Measurements from ENCODE around the gene PMM2. TPM values are rescaled to one million over a fixed set of nuclear protein-coding genes. Genes with fewer than 3 reads are reported as not detected.

The PMM2 gene
- total and polyA plus RNA-seq, 2 experiments from 2014 or later: 28.4 to 31.3 TPM

DNA sequence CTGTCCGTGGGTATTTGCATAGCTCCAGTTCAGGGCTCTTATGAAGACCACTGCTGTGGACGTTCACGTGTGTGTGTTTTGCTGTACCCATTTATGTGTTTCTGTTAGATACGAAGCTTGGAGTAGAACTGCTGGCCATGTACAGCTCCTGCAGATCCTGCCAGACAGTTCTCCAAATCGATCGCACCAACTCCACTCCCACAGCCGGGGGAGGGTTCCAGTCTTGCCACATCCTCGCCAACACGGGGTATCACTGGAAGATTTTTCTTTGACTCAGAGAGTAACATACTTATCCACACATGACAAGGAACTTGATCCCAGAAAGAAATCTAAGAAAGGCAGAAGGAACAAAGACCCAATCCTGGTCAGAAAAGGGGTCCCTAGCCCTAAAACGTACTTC is 37.6 kb upstream of the PMM2 start:
- DNase-seq (ENCODE audit: low spot score): no peak
- no peaks in the 10 kb centered on the region for H3K36me3 ChIP-seq (replicated peaks; ENCODE audit: insufficient read depth, low read depth)
- H3K4me1 ChIP-seq (ENCODE audit: insufficient read depth): no peaks in the 10 kb centered on the region
- H3K4me2 ChIP-seq: no peak overlapping the region
- no peak overlapping the region for H3K4me3 ChIP-seq
- no peaks in the 10 kb centered on the region for H3K9me2 ChIP-seq (replicated peaks; ENCODE audit: insufficient read depth)
- no peaks in the 10 kb centered on the region for H4K20me1 ChIP-seq (ENCODE audit: insufficient read depth, poor library complexity, severe bottlenecking)
- H3K9me3 ChIP-seq (ENCODE audit: low read depth): no peaks in the 10 kb centered on the region
- H3K27ac ChIP-seq: no peak overlapping the region
- no peak overlapping the region for H2AFZ ChIP-seq
- H3K79me2 ChIP-seq: no peaks in the 10 kb centered on the region
- WGBS (ENCODE audit: low lambda C conversion rate, missing lambda C conversion rate): 94% methylated on average over 10 of the region's 10 CpGs
- H3K27me3 ChIP-seq: no peaks in the 10 kb centered on the region
- TF ChIP-seq, protein P1, sequence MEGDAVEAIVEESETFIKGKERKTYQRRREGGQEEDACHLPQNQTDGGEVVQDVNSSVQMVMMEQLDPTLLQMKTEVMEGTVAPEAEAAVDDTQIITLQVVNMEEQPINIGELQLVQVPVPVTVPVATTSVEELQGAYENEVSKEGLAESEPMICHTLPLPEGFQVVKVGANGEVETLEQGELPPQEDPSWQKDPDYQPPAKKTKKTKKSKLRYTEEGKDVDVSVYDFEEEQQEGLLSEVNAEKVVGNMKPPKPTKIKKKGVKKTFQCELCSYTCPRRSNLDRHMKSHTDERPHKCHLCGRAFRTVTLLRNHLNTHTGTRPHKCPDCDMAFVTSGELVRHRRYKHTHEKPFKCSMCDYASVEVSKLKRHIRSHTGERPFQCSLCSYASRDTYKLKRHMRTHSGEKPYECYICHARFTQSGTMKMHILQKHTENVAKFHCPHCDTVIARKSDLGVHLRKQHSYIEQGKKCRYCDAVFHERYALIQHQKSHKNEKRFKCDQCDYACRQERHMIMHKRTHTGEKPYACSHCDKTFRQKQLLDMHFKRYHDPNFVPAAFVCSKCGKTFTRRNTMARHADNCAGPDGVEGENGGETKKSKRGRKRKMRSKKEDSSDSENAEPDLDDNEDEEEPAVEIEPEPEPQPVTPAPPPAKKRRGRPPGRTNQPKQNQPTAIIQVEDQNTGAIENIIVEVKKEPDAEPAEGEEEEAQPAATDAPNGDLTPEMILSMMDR (IDR thresholded peaks at IDR 0.05; ENCODE audit: poor library complexity): no peak
- TF ChIP-seq EZH2phosphoT487 (IDR thresholded peaks at IDR 0.05; ENCODE audit: low read depth, severe bottlenecking, unreplicated experiment) (no peak), EZH2 (IDR thresholded peaks at IDR 0.05; ENCODE audit: borderline replicate concordance) (no peak)

DNA sequence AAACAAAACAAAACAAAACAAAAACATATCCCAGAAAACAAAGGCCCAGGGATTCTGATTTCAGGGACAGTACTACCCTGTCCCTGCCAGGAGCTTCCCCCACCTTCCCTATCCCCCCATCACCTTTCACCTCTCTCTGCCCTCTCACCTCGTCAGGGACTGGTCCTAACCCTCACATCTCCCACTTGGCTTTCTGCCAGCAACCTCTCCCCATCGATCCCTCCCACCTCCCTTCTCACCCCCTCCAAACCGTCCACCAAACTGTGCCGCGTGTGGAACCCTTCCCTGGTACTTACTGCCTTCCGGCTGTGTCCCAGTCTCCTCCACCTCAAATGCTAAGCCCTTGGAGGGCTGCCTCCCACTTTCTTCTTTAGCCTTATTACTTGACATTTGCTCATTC is 36.6 kb upstream of the PMM2 start:
- Histone ChIP-seq H4K20me1 (ENCODE audit: insufficient read depth, poor library complexity, severe bottlenecking) (no peaks in the 10 kb centered on the region), H3K4me1 (ENCODE audit: insufficient read depth) (no peaks in the 10 kb centered on the region), H3K9me2 (replicated peaks; ENCODE audit: insufficient read depth) (no peaks in the 10 kb centered on the region), H3K9me3 (ENCODE audit: low read depth) (no peaks in the 10 kb centered on the region), H3K36me3 (replicated peaks; ENCODE audit: insufficient read depth, low read depth) (no peaks in the 10 kb centered on the region), H3K27ac (no peak overlapping the region), H3K79me2 (no peaks in the 10 kb centered on the region), H3K4me3 (no peak overlapping the region), H2AFZ (no peak overlapping the region), H3K27me3 (no peaks in the 10 kb centered on the region), H3K4me2 (no peak overlapping the region)
- no peak for TF ChIP-seq EZH2 (IDR thresholded peaks at IDR 0.05; ENCODE audit: borderline replicate concordance)
- TF ChIP-seq, protein P1 (IDR thresholded peaks at IDR 0.05; ENCODE audit: poor library complexity): no peak
- TF ChIP-seq EZH2phosphoT487 (IDR thresholded peaks at IDR 0.05; ENCODE audit: low read depth, severe bottlenecking, unreplicated experiment): no peak
- 83% methylated on average over 6 of the region's 6 CpGs for WGBS (ENCODE audit: low lambda C conversion rate, missing lambda C conversion rate)
- DNase-seq (ENCODE audit: low spot score): no peak

DNA sequence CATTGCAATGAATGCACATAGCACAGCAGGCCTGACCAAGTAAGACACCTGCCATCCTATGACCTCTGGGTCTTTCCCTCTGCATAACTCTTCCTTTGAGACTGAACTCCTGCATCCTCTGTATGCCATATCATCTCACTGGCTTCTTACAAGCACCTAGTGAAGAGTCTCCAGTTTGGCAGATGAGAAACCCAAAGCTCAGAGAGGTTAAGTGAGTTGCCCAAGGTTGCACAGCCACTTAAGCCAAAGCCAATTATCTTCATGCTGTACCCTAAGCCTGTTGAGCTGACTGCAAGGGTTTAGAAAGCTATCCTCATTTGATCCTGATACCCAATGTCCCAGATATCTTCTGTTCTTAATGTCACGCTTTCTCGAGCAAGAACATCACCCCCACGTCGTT is 35.4 kb upstream of the PMM2 start:
- Histone ChIP-seq H3K4me1 (ENCODE audit: insufficient read depth) (no peaks in the 10 kb centered on the region), H3K9me3 (ENCODE audit: low read depth) (no peaks in the 10 kb centered on the region), H3K27me3 (no peaks in the 10 kb centered on the region), H3K79me2 (no peaks in the 10 kb centered on the region), H3K4me2 (no peak overlapping the region), H3K4me3 (no peak overlapping the region), H3K36me3 (replicated peaks; ENCODE audit: insufficient read depth, low read depth) (no peaks in the 10 kb centered on the region), H4K20me1 (ENCODE audit: insufficient read depth, poor library complexity, severe bottlenecking) (no peaks in the 10 kb centered on the region), H3K27ac (no peak overlapping the region), H3K9me2 (replicated peaks; ENCODE audit: insufficient read depth) (no peaks in the 10 kb centered on the region), H2AFZ (no peak overlapping the region)
- TF ChIP-seq EZH2 (IDR thresholded peaks at IDR 0.05; ENCODE audit: borderline replicate concordance) (no peak), EZH2phosphoT487 (IDR thresholded peaks at IDR 0.05; ENCODE audit: low read depth, severe bottlenecking, unreplicated experiment) (no peak)
- TF ChIP-seq, protein P1 (IDR thresholded peaks at IDR 0.05; ENCODE audit: poor library complexity): no peak
- DNase-seq (ENCODE audit: low spot score): no peak
- WGBS (ENCODE audit: low lambda C conversion rate, missing lambda C conversion rate): 96% methylated on average over 4 of the region's 4 CpGs

DNA sequence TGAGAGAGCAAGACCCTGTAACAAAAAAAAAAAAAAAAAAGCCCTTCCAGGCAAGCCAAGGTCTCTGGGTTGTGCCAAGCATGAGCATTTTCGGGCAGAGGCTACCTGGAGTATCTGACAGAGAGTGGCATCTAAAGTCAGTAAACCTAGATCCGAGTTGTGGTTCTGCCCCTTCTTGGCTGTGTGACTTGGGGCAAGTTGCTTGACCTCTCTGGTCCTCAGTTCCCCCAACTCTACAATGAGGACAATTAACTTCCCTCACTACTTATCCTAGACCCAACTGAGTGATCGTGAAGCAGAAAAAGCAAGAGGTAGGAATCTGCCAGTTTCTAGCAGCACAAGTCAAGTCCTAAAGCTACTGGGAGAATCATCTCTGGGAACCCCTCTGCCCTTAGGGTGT is 34.6 kb upstream of the PMM2 start:
- Histone ChIP-seq H3K4me2 (no peak overlapping the region), H3K4me1 (ENCODE audit: insufficient read depth) (no peaks in the 10 kb centered on the region), H4K20me1 (ENCODE audit: insufficient read depth, poor library complexity, severe bottlenecking) (no peaks in the 10 kb centered on the region), H3K27ac (no peak overlapping the region), H3K27me3 (no peaks in the 10 kb centered on the region), H3K4me3 (no peak overlapping the region), H3K9me2 (replicated peaks; ENCODE audit: insufficient read depth) (no peaks in the 10 kb centered on the region), H3K79me2 (no peaks in the 10 kb centered on the region), H3K36me3 (replicated peaks; ENCODE audit: insufficient read depth, low read depth) (no peaks in the 10 kb centered on the region), H3K9me3 (ENCODE audit: low read depth) (no peaks in the 10 kb centered on the region), H2AFZ (no peak overlapping the region)
- no peak for DNase-seq (ENCODE audit: low spot score)
- TF ChIP-seq EZH2 (IDR thresholded peaks at IDR 0.05; ENCODE audit: borderline replicate concordance) (no peak), EZH2phosphoT487 (IDR thresholded peaks at IDR 0.05; ENCODE audit: low read depth, severe bottlenecking, unreplicated experiment) (no peak)
- TF ChIP-seq, protein P1 (IDR thresholded peaks at IDR 0.05; ENCODE audit: poor library complexity): no peak
- 99% methylated on average over 3 of the region's 3 CpGs for WGBS (ENCODE audit: low lambda C conversion rate, missing lambda C conversion rate)

Measured in hepatocyte (in vitro differentiated cells).